BJ (cell line): ENCODE results near the gene OOSP2. TPM values are rescaled to one million over a fixed set of nuclear protein-coding genes. Genes with fewer than 3 reads are reported as not detected.

Experiments
- CTCF ChIA-PET: fragments of 350-600 bp; formaldehyde crosslinking; extraction: SDS; loops from one replicate; lab custom pipeline; 2021; ENCODE audit warnings: antibody characterized with exemption, inconsistent platforms; lab: Yijun Ruan, JAX
- POLR2A ChIA-PET: fragments of 300-600 bp; sonication (Branson Sonifier 250); formaldehyde crosslinking; extraction: SDS; loops from one replicate; lab custom pipeline; 2021; ENCODE audit warnings: antibody characterized with exemption; lab: Charles Lee
- DNase-seq: peaks from one replicate; pipeline ENCODE4 v3.0.0-alpha.2; 2011; ENCODE audit warnings: low read depth
- H3K27me3 ChIP-seq: 2 replicates; pipeline ENCODE4 v1.6.0; 2011; ENCODE audit warnings: low read length; ENCODE audit not compliant: control insufficient read depth, insufficient read depth
- H3K36me3 ChIP-seq: 2 replicates; pipeline ENCODE4 v1.5.1; 2011; ENCODE audit warnings: low read length; ENCODE audit not compliant: control insufficient read depth, insufficient read depth
- H3K4me3 ChIP-seq: 2 replicates; pipeline ENCODE4 v1.5.1; 2011; ENCODE audit warnings: low read depth, mild to moderate bottlenecking, control low read depth, low read length
- CTCF ChIP-seq: IDR thresholded peaks from 2 replicates; pipeline ENCODE4 v1.5.1; 2011; ENCODE audit warnings: low read depth, mild to moderate bottlenecking, control low read depth, inconsistent platforms, low read length, moderate library complexity; ENCODE audit not compliant: insufficient read depth
- polyA plus RNA-seq: library from polyadenylated mRNA; depleted of rRNA; stranded (reverse); fragments of >200 nt; gene quantifications from 2 replicates; pipeline ENCODE4 v1.2.3, GENCODE V29; 2011; rRNA removed

Gene OOSP2
- polyA plus RNA-seq, 1 experiment = not detected

GRCh38 chr11:60097189-60097588 lies 57.0 kb downstream of the OOSP2 start:
- H3K27me3 ChIP-seq = no peaks in the 10 kb centered on the region
- no peaks in the 10 kb centered on the region for H3K36me3 ChIP-seq
- DNase-seq = no peak
- H3K4me3 ChIP-seq = no peak overlapping the region
- ChIA-PET POLR2A (no interaction called here), CTCF (no interaction called here)
- TF ChIP-seq CTCF = no peak

Other genes starting within 250 kb of the OOSP2 start
- 46.6 and 47.0 TPM in 2 replicates for gene MRPL16, start 229.6 kb upstream of the OOSP2 start, polyA plus RNA-seq
- not detected in 2 replicates for gene CBLIF, start 194.9 kb upstream of the OOSP2 start, polyA plus RNA-seq
- not detected in 2 replicates for gene TCN1, start 173.9 kb upstream of the OOSP2 start, polyA plus RNA-seq
- gene OOSP3, start 161.6 kb upstream of the OOSP2 start, polyA plus RNA-seq = not detected in 2 replicates
- not detected in 2 replicates for gene OOSP1, start 102.0 kb upstream of the OOSP2 start, polyA plus RNA-seq
- gene OOSP4A, start 76.4 kb upstream of the OOSP2 start, polyA plus RNA-seq = not detected in 2 replicates
- gene OOSP4B, start 23.2 kb upstream of the OOSP2 start, polyA plus RNA-seq = not detected in 2 replicates
- not detected in 2 replicates for gene MS4A3, start 16.3 kb downstream of the OOSP2 start, polyA plus RNA-seq
- not detected in 2 replicates for gene MS4A2, start 48.3 kb downstream of the OOSP2 start, polyA plus RNA-seq
- not detected in 2 replicates for gene MS4A6A, start 142.7 kb downstream of the OOSP2 start, polyA plus RNA-seq
- not detected in 2 replicates for gene MS4A4E, start 202.7 kb downstream of the OOSP2 start, polyA plus RNA-seq
- gene MS4A4A, start 240.3 kb downstream of the OOSP2 start, polyA plus RNA-seq = not detected in 2 replicates